ENCODE data around the gene UBE2V1.

Gene UBE2V1

GRCh38 chr20:50142812-50143211, 29.9 kb upstream of the UBE2V1 start:
- no peaks in the 10 kb centered on the region for H3K27me3 ChIP-seq (ENCODE audit: low read depth, low read length)
- no peak overlapping the region for H3K4me3 ChIP-seq (ENCODE audit: low read length)
- TF ChIP-seq EZH2phosphoT487 (IDR thresholded peaks at IDR 0.05; ENCODE audit: low read depth) = no peak
- TF ChIP-seq, protein P1, sequence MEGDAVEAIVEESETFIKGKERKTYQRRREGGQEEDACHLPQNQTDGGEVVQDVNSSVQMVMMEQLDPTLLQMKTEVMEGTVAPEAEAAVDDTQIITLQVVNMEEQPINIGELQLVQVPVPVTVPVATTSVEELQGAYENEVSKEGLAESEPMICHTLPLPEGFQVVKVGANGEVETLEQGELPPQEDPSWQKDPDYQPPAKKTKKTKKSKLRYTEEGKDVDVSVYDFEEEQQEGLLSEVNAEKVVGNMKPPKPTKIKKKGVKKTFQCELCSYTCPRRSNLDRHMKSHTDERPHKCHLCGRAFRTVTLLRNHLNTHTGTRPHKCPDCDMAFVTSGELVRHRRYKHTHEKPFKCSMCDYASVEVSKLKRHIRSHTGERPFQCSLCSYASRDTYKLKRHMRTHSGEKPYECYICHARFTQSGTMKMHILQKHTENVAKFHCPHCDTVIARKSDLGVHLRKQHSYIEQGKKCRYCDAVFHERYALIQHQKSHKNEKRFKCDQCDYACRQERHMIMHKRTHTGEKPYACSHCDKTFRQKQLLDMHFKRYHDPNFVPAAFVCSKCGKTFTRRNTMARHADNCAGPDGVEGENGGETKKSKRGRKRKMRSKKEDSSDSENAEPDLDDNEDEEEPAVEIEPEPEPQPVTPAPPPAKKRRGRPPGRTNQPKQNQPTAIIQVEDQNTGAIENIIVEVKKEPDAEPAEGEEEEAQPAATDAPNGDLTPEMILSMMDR (IDR thresholded peaks at IDR 0.05; ENCODE audit: low read depth, low read length) = no peak
- H4K20me1 ChIP-seq (ENCODE audit: insufficient read depth, low read length) = peaks cover 21% of the 10 kb centered on the region
- H3K36me3 ChIP-seq (replicated peaks; ENCODE audit: low read depth, low read length) = peaks cover 40% of the 10 kb centered on the region
- H3K4me2 ChIP-seq (ENCODE audit: low read length) = no peak overlapping the region
- peaks cover 24% of the 10 kb centered on the region for H3K79me2 ChIP-seq (ENCODE audit: low read length)
- H2AFZ ChIP-seq (ENCODE audit: low read depth, low read length) = no peak overlapping the region
- no peaks in the 10 kb centered on the region for H3K9me3 ChIP-seq (ENCODE audit: insufficient read depth, low read length)
- H3K27ac ChIP-seq (ENCODE audit: low read length) = no peak overlapping the region
- no peak overlapping the region for H3K9ac ChIP-seq (ENCODE audit: low read length)
- H3K4me1 ChIP-seq (ENCODE audit: low read length) = no peaks in the 10 kb centered on the region

- Histone ChIP-seq H3K9me3 (ENCODE audit: insufficient read depth, low read length) (no peaks in the 10 kb centered on the region), H3K27ac (ENCODE audit: low read length) (no peak overlapping the region), H3K79me2 (ENCODE audit: low read length) (peaks cover 17% of the 10 kb centered on the region), H3K4me1 (ENCODE audit: low read length) (no peaks in the 10 kb centered on the region), H3K4me2 (ENCODE audit: low read length) (no peak overlapping the region), H3K4me3 (ENCODE audit: low read length) (no peak overlapping the region), H3K36me3 (replicated peaks; ENCODE audit: low read depth, low read length) (peaks cover 38% of the 10 kb centered on the region), H4K20me1 (ENCODE audit: insufficient read depth, low read length) (peaks cover 17% of the 10 kb centered on the region), H3K9ac (ENCODE audit: low read length) (no peak overlapping the region), H3K27me3 (ENCODE audit: low read depth, low read length) (no peaks in the 10 kb centered on the region), H2AFZ (ENCODE audit: low read depth, low read length) (no peak overlapping the region)
- TF ChIP-seq EZH2phosphoT487 (IDR thresholded peaks at IDR 0.05; ENCODE audit: low read depth) = no peak
- TF ChIP-seq, protein P1 (IDR thresholded peaks at IDR 0.05; ENCODE audit: low read depth, low read length) = no peak
Observed at GRCh38 chr20:50141811-50142561, 29.0 kb upstream of the UBE2V1 start.

DNA sequence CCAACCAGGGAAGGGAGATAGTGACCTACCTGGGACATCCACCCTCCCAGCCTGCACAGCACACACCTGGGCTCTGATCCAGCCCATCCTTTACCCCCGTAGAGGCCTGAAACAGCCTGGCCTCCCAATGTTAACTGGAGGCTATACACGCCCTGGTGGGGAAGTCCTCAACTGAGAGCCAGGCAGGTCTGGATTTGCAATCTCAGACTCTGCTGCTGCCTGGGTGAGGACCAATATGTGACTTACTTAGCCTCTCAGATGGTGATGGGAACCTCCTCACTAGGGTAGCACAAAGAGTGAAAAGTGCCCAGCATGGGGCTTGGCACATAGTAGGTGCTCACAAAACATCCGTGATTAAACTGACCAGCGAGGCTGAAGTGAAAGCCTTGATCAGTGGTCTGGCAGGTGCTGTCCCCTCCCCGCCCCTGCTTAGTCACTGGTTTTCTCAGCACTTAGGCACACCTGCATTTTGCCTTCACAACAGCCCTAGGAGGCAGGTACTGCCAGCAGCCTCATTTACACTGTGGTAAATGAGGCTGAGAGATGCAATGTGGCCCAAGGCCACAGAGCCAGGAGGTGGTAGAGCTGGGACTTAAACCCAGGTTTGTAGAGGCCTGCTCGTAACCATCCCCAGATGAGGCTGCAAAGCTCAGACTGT, 28.2 kb upstream of the UBE2V1 start:
- Histone ChIP-seq H3K79me2 (ENCODE audit: low read length) (peaks cover 9% of the 10 kb centered on the region), H2AFZ (ENCODE audit: low read depth, low read length) (no peak overlapping the region), H3K4me2 (ENCODE audit: low read length) (no peak overlapping the region), H3K36me3 (replicated peaks; ENCODE audit: low read depth, low read length) (peaks cover 34% of the 10 kb centered on the region), H3K4me1 (ENCODE audit: low read length) (no peaks in the 10 kb centered on the region), H4K20me1 (ENCODE audit: insufficient read depth, low read length) (peaks cover 13% of the 10 kb centered on the region), H3K27me3 (ENCODE audit: low read depth, low read length) (no peaks in the 10 kb centered on the region), H3K4me3 (ENCODE audit: low read length) (no peak overlapping the region), H3K9ac (ENCODE audit: low read length) (no peak overlapping the region), H3K27ac (ENCODE audit: low read length) (no peak overlapping the region), H3K9me3 (ENCODE audit: insufficient read depth, low read length) (no peaks in the 10 kb centered on the region)
- TF ChIP-seq EZH2phosphoT487 (IDR thresholded peaks at IDR 0.05; ENCODE audit: low read depth) = no peak
- TF ChIP-seq, protein P1 (IDR thresholded peaks at IDR 0.05; ENCODE audit: low read depth, low read length) = no peak

DNA sequence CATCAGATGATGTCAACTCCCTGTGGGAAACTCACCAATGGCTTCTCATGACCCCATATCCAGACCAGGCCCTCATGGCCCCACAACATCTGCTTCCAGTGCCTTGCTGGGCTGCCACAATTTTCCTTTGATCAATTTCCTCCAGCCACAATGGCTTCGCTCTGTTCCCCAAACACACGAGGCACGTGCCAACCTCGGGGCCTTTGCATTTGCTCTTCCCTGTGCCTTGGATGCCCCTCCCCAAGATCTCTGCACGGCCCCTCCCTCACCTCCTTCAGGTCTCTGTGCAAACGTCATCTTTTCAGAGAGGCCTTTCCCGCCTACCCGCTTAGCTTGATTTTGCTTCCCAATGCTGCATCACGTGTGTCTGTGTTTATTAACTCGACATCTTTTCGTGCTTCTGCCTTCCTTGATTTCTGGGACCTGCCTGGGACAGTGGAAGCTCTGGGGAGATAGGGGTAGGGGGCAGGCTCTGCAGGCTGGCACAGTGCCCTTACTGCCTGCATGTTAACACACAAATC, 27.4 kb upstream of the UBE2V1 start:
- H3K4me2 ChIP-seq (ENCODE audit: low read length) = no peak overlapping the region
- TF ChIP-seq, protein P1 (IDR thresholded peaks at IDR 0.05; ENCODE audit: low read depth, low read length) = no peak
- TF ChIP-seq EZH2phosphoT487 (IDR thresholded peaks at IDR 0.05; ENCODE audit: low read depth) = no peak
- H3K4me3 ChIP-seq (ENCODE audit: low read length) = no peak overlapping the region
- H3K9me3 ChIP-seq (ENCODE audit: insufficient read depth, low read length) = no peaks in the 10 kb centered on the region
- peaks cover 3% of the 10 kb centered on the region; the same call in 1 of the 2 replicates for H3K79me2 ChIP-seq (ENCODE audit: low read length)
- H3K27ac ChIP-seq (ENCODE audit: low read length) = no peak overlapping the region
- no peak overlapping the region for H2AFZ ChIP-seq (ENCODE audit: low read depth, low read length)
- peaks cover 37% of the 10 kb centered on the region for H3K36me3 ChIP-seq (replicated peaks; ENCODE audit: low read depth, low read length)
- H3K4me1 ChIP-seq (ENCODE audit: low read length) = no peaks in the 10 kb centered on the region
- H4K20me1 ChIP-seq (ENCODE audit: insufficient read depth, low read length) = peaks cover 13% of the 10 kb centered on the region
- H3K27me3 ChIP-seq (ENCODE audit: low read depth, low read length) = no peaks in the 10 kb centered on the region
- H3K9ac ChIP-seq (ENCODE audit: low read length) = no peak overlapping the region
